K562 (cell line): ENCODE data around the gene LYPD5. TPM values are rescaled to one million over a fixed set of nuclear protein-coding genes. Genes with fewer than 3 reads are reported as not detected.

ENCODE experiments used
- ATAC-seq: fragments of 200-7000 bp; cut with Tn5 transposase; 3 replicates; pipeline ENCODE4 v1.9.1; 2020; ENCODE audit warnings: moderate library complexity
- BruUV-seq: library from RNA; stranded (reverse); fragments of 400-500 nt; replicated peaks from 2 replicates; lab custom pipeline; 2021; lab: Mats Ljungman, UMichigan
- CTCF ChIA-PET: fragments of 300-600 bp; formaldehyde crosslinking; extraction: SDS; loops from one replicate; lab custom pipeline; 2021; ENCODE audit warnings: low intra/inter-chr PET ratio; lab: Yijun Ruan, JAX
- POLR2A ChIA-PET: fragments of 300-600, 350-650 bp; sonication (Branson Sonifier 250); formaldehyde crosslinking; extraction: SDS; loops from one replicate; lab custom pipeline; 2021; ENCODE audit warnings: antibody characterized with exemption, inconsistent platforms; lab: Yijun Ruan, JAX
- DNase-seq, 4 experiments: peaks; one replicate each; pipeline versions ENCODE4 v3.0.0 to v3.0.0-alpha.2; 2011 to 2018; ENCODE audit warnings: low spot score in 3 of 4, mixed read lengths in 3 of 4; ENCODE audit errors: extremely low read depth in 1 of 4
- FAIRE-seq: peaks from 2 replicates; lab custom pipeline; 2011; peaks lifted over from hg19 to GRCh38; lab: Jason Lieb, UNC
- H2AFZ ChIP-seq: 2 replicates; pipeline ENCODE4 v1.6.0; 2011; ENCODE audit warnings: low read depth, low read length, control low read depth, inconsistent platforms
- H3K27ac ChIP-seq: fragments of 200-600 bp; 3 replicates; pipeline ENCODE4 v1.8.0; 2011; ENCODE audit warnings: low read depth, mild to moderate bottlenecking, control low read depth, inconsistent platforms, low read length, moderate library complexity, mixed read lengths; ENCODE audit errors: extremely low read depth
- H3K27me3 ChIP-seq, 2 experiments: fragments of 300-600 bp in 1 of 2; 2 replicates in 1 of 2; 3 replicates in 1 of 2; pipeline versions ENCODE4 v1.6.0 to v1.8.0; 2011; ENCODE audit warnings: inconsistent platforms in 2 of 2, low read length in 2 of 2, mild to moderate bottlenecking in 1 of 2, mixed read lengths in 1 of 2, moderate library complexity in 1 of 2; ENCODE audit not compliant: control insufficient read depth in 2 of 2, insufficient read depth in 2 of 2
- H3K36me3 ChIP-seq: fragments of 300-600 bp; 3 replicates; pipeline ENCODE4 v1.8.0; 2011; ENCODE audit warnings: mild to moderate bottlenecking, low read length, inconsistent platforms; ENCODE audit not compliant: control insufficient read depth, insufficient read depth
- H3K4me1 ChIP-seq, 2 experiments: fragments of 200-600 bp in 1 of 2; replicated peaks in 1 of 2; 2 replicates in 1 of 2; 3 replicates in 1 of 2; pipeline versions ENCODE4 v1.5.1 to v1.8.0; 2011; ENCODE audit warnings: inconsistent platforms in 2 of 2, low read length in 2 of 2, mild to moderate bottlenecking in 1 of 2, mixed read lengths in 1 of 2, moderate library complexity in 1 of 2; ENCODE audit not compliant: control insufficient read depth in 2 of 2, insufficient read depth in 2 of 2
- H3K4me2 ChIP-seq: 2 replicates; pipeline ENCODE4 v1.6.1; 2011; ENCODE audit warnings: low read length, control low read depth, inconsistent platforms, mixed read lengths; ENCODE audit not compliant: insufficient read depth
- H3K4me3 ChIP-seq: fragments of 200-600 bp; sonication (generic), shearing (Covaris generic); 2 replicates; pipeline ENCODE4 v1.5.1; 2016; ENCODE audit warnings: control low read depth, inconsistent platforms
- H3K79me2 ChIP-seq: fragments of 200-600 bp; 3 replicates; pipeline ENCODE4 v1.8.0; 2011; ENCODE audit warnings: low read length, inconsistent platforms; ENCODE audit not compliant: control insufficient read depth, insufficient read depth
- H3K9ac ChIP-seq, 2 experiments: 2 replicates each; pipeline versions ENCODE4 v1.6.0 to v1.6.1; 2011; ENCODE audit warnings: low read depth in 2 of 2, low read length in 2 of 2, control low read depth in 1 of 2, inconsistent platforms in 1 of 2, mild to moderate bottlenecking in 1 of 2, mixed read lengths in 1 of 2; ENCODE audit not compliant: insufficient read depth in 1 of 2
- H3K9me1 ChIP-seq: one replicate; pipeline ENCODE4 v1.6.0; 2011; ENCODE audit warnings: inconsistent platforms, mild to moderate bottlenecking, low read length, moderate library complexity; ENCODE audit not compliant: control insufficient read depth, insufficient read depth
- H3K9me3 ChIP-seq: replicated peaks from 2 replicates; pipeline ENCODE4 v1.5.1; 2011; ENCODE audit warnings: low read depth, low read length, inconsistent platforms; ENCODE audit not compliant: control insufficient read depth, insufficient read depth
- H4K20me1 ChIP-seq: replicated peaks from 2 replicates; pipeline ENCODE4 v1.6.1; 2011; ENCODE audit warnings: low read length, inconsistent platforms, mixed read lengths; ENCODE audit not compliant: control insufficient read depth, insufficient read depth
- CEBPG ChIP-seq, 3 experiments: fragments of 200-800 bp in 1 of 3; sonication (Bioruptor generic) in 1 of 3; sonication (generic) in 1 of 3; formaldehyde crosslinking in 1 of 3; IDR thresholded peaks in 2 of 3; conservative IDR thresholded peaks in 1 of 3; 2 replicates each; pipeline versions ENCODE4 v1.6.1 to v1.8.0; 2016 to 2022; ENCODE audit warnings: missing compliant biosample characterization in 2 of 3, missing genetic modification characterization in 2 of 3, mild to moderate bottlenecking in 1 of 3, missing genetic modification reagents in 1 of 3
- NCOR1 ChIP-seq: fragments of 450-650 bp; IDR thresholded peaks from 2 replicates; pipeline ENCODE4 v1.6.1; 2016; ENCODE audit warnings: mild to moderate bottlenecking, moderate library complexity
- SIN3B ChIP-seq: fragments of 450-650 bp; IDR thresholded peaks from 2 replicates; pipeline ENCODE4 v1.6.1; 2017; ENCODE audit warnings: low read depth, mild to moderate bottlenecking, moderate library complexity
- ZNF146 ChIP-seq: IDR thresholded peaks from one replicate; pipeline ENCODE4 v1.6.1; 2018; ENCODE audit warnings: missing compliant biosample characterization; ENCODE audit not compliant: unreplicated experiment
- ZNF395 ChIP-seq: fragments of 200-800 bp; sonication (Bioruptor generic); IDR thresholded peaks from 2 replicates; pipeline ENCODE4 v1.6.1; 2017; ENCODE audit warnings: missing genetic modification characterization, missing compliant biosample characterization
- WGBS: fragments of 100-300 bp; shearing (Covaris generic); methylation state at CpG from one replicate; pipeline ENCODE4 v1.1.6; 2016; ENCODE audit warnings: low coverage, mixed read lengths; ENCODE audit not compliant: insufficient coverage; ENCODE audit errors: missing lambda C conversion rate; 5-methylcytosine and 5-hydroxymethylcytosine counted together
- in situ Hi-C: fragments of 300-500 bp; cut with MboI; formaldehyde crosslinking; loops from 4 replicates; pipeline ENCODE4 v1.15.0; 2018; ENCODE audit warnings: inconsistent platforms, mixed read lengths
- intact Hi-C: fragments of 100-400 bp; cut with micrococcal nuclease; formaldehyde crosslinking; loops from 2 replicates; pipeline ENCODE4 v1.14.2; 2022
- polyA plus RNA-seq, 8 experiments: library from polyadenylated mRNA; depleted of rRNA in 4 of 8; stranded (reverse) in 5 of 8; unstranded in 3 of 8; fragments of >200 nt; fragmentation: Nextera tagmentation in 2 of 8; fragmentation: Illumina TruSeq in 1 of 8; extraction: Ambion mirVana in 2 of 8; extraction: Trizol in 1 of 8; gene quantifications; 2 replicates each; pipeline versions ENCODE4 v1.2.1 to v1.2.3, GENCODE V29; 2011 to 2014; ENCODE audit warnings: inconsistent platforms in 1 of 8, missing spikeins in 1 of 8
- total RNA-seq, 7 experiments: library from RNA; depleted of rRNA in 6 of 7; stranded (reverse); fragments of >200 nt in 6 of 7; fragmentation: Illumina TruSeq in 2 of 7; extraction: Trizol in 2 of 7; gene quantifications; 2 replicates each; pipeline versions ENCODE4 v1.2.1 to v1.2.3, GENCODE V29; 2011 to 2021; ENCODE audit warnings: low replicate concordance in 1 of 7

Gene LYPD5
- total and polyA plus RNA-seq, 9 of the 15 experiments (the other 6 are each of a cell fraction or from before 2014, with no cell fraction given) = 0.03 to 0.22 (median 0.10) TPM; not detected in 3

DNA sequence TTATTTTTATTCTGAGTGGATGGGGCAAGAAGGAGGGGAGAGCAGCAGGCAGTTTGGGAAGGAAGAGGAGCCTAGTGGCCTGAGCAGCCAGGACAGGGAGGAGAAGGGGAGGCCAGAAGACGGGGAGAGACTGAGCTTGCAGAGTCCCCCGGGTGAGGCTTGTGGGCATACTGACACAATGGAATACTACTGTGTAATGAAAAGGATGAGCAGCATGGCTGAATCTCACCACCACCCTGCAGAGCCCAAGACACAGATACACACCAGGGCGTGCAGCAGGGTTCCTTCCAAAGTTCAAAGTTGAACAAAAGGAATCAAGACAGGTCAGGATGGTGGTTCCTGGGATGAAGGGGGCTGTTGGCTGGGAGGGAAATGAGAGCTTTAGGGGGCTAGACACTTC is 39.4 kb downstream of the LYPD5 start:
- Histone ChIP-seq H2AFZ (no peak overlapping the region), H3K4me2 (no peak overlapping the region), H3K4me1 (peaks cover 30 to 40% of the 10 kb centered on the region in 2 experiments), H3K9me3 (no peaks in the 10 kb centered on the region), H4K20me1 (no peaks in the 10 kb centered on the region), H3K9me1 (peaks cover 4% of the 10 kb centered on the region), H3K36me3 (peaks cover 21% of the 10 kb centered on the region; the same call in 2 of the 3 replicates), H3K4me3 (no peak overlapping the region), H3K9ac (no peak overlapping the region)
- ATAC-seq = no peak
- POLR2A ChIA-PET = interaction anchor here (0.6 to 6.3 kb wide), 7 partner anchors 8 to 298 kb away, joined by 3 to 50 read pairs (median 4); partner anchors contain the start of gene SMG9
- DNase-seq = no peak
- BruUV-seq = no TSS peak
- CTCF ChIA-PET = no interaction called here
- intact Hi-C loops = no loop called here
- 67% methylated on average over 3 of the region's 3 CpGs for WGBS
- TF ChIP-seq CEBPG (CRISPR knock-in tag; IDR thresholded peaks at IDR 0.05) (no peak), CEBPG (tag; conservative IDR thresholded peaks at IDR 0.05 in 1 of 2, IDR thresholded peaks at IDR 0.05 in 1 of 2) (no peak), SIN3B (no peak), NCOR1 (no peak), ZNF146 (CRISPR knock-in tag) (peak; percentile 88), ZNF395 (no peak)
- TF ChIP-seq, all 486 proteins: peak for 1
- FAIRE-seq = no peak
- in situ Hi-C loops = no loop called here
- Histone ChIP-seq H3K79me2 (no peaks in the 10 kb centered on the region; the same call in 2 of the 3 replicates), H3K27ac (no peak overlapping the region), H3K27me3 (no peaks in the 10 kb centered on the region)
